ENCODE results near the gene SLC10A4. TPM values are rescaled to one million over a fixed set of nuclear protein-coding genes. Genes with fewer than 3 reads are reported as not detected.

Gene SLC10A4
- total RNA-seq, 1 experiment from 2014 or later = not detected

DNA sequence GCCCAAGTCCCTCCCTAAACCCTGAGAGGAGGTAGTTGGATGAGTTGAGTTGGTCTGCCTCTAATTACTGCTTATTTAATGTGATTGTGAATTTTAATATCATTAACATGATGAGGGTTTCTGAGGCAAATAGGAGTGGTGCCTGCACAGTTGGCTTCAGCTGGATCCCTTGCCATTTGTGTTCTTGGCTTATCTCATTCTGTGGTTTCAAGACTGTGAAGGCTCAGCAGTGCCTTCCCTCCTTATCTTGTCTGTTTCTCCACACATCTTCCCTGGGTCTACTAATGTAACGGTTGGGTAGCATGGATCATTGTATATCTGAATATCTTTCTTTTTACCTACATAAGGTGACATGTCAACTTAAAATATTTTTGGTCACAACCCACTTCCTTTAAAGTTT lies 1.6 kb upstream of the SLC10A4 start:
- in situ Hi-C loops (cut with HindIII; ENCODE audit: low pct_unique_long_range_greater_than_20kb, low sequenced_read_pairs) = no loop called here
- no peak for DNase-seq (ENCODE audit: low read depth, low spot score)

- DNase-seq (ENCODE audit: low read depth, low spot score) = no peak
- in situ Hi-C loops (cut with HindIII; ENCODE audit: low pct_unique_long_range_greater_than_20kb, low sequenced_read_pairs) = no loop called here
Measured at GRCh38 chr4:48483777-48484493, 792 bp downstream of the SLC10A4 start.

DNA sequence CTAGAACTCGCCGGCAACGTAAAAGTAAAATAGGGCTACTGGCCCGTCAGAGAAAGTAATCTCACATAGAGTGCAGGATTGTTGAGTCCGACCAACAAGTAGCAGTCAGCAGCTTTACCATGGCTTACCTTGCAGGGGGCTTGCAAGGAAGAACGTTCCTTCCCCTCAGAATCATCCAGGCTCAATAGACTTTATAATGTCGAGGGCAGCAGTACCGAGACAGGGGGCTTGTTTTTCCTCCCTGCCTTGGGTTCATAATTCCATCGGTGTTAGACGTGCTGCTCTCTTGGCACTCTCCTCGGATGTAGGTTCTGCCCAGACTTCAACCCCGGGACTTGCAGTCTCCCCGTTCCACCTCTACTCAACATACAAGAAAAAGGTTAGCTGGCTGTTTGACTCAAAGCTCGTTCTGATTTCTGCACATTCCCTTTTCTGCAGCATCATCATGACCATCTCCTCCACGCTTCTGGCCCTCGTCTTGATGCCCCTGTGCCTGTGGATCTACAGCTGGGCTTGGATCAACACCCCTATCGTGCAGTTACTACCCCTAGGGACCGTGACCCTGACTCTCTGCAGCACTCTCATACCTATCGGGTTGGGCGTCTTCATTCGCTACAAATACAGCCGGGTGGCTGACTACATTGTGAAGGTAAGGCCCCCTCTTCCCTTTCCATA lies 1.5 kb downstream of the SLC10A4 start:
- in situ Hi-C loops (cut with HindIII; ENCODE audit: low pct_unique_long_range_greater_than_20kb, low sequenced_read_pairs) = no loop called here

DNA sequence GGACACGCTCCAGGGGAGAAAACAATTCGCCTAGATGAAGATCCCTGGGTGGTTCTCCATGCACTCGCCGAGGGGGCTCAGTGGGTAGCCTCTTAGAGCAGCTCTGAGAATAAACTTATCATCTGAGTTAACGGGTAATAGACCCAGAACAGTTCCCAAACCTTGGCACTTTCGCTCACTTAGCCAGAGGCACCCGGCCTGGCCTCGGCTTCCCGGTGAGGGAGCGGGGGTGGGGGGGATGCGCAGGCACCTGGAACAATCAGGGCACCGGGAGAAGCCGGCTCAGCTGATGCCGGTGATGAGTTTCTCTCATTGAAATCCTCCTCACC lies 6.5 kb downstream of the SLC10A4 start:
- no peak for DNase-seq (ENCODE audit: low read depth, low spot score)
- in situ Hi-C loops (cut with HindIII; ENCODE audit: low pct_unique_long_range_greater_than_20kb, low sequenced_read_pairs) = no loop called here

More for the DNA sequence above, 1.5 kb downstream of the SLC10A4 start:
- DNase-seq (ENCODE audit: low read depth, low spot score) = no peak

DNA sequence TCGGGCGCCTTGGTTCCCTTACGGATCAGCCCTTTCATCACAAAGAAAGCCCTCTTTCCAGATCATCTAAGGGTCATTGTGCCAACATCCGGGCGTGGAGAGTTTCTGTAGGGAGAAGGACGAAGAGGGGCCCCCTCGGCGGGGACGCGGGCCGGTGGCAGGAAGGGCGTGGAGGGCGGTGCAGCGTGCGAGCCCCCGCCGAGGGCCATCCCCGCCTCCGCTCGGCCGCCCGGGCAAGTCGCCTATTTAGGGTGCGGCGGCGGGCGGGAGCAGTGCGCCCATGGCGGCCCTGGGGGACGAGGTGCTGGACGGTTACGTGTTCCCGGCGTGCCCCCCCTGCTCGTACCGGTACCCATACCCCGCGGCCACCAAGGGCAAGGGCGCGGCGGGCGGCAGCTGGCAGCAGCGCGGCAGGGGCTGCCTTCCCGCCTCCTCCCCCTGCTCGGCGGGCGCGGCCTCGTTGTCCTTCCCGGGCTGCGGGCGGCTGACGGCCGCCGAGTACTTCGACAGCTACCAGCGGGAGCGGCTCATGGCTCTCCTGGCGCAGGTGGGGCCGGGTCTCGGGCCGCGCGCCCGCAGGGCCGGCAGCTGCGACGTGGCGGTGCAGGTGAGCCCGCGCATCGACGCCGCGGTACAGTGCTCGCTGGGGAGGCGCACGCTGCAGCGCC lies 7.0 kb downstream of the SLC10A4 start, which contains the start of gene ZAR1:
ZAR1 (plus strand) TSS at position 241 of the 668 bp plus-strand sequence; CDS start at position 281, 40 bp downstream.
- in situ Hi-C loops (cut with HindIII; ENCODE audit: low pct_unique_long_range_greater_than_20kb, low sequenced_read_pairs) = no loop called here
- DNase-seq (ENCODE audit: low read depth, low spot score) = no peak

GRCh38 chr4:48490680-48491513 lies 7.8 kb downstream of the SLC10A4 start:
- no peak for DNase-seq (ENCODE audit: low read depth, low spot score)
- in situ Hi-C loops (cut with HindIII; ENCODE audit: low pct_unique_long_range_greater_than_20kb, low sequenced_read_pairs) = no loop called here

- in situ Hi-C loops (cut with HindIII; ENCODE audit: low pct_unique_long_range_greater_than_20kb, low sequenced_read_pairs) = no loop called here
- DNase-seq (ENCODE audit: low read depth, low spot score) = no peak
Measured at GRCh38 chr4:48491514-48492176, 8.5 kb downstream of the SLC10A4 start.

GRCh38 chr4:48493452-48494100 lies 10.4 kb downstream of the SLC10A4 start:
- no peak for DNase-seq (ENCODE audit: low read depth, low spot score)

DNA sequence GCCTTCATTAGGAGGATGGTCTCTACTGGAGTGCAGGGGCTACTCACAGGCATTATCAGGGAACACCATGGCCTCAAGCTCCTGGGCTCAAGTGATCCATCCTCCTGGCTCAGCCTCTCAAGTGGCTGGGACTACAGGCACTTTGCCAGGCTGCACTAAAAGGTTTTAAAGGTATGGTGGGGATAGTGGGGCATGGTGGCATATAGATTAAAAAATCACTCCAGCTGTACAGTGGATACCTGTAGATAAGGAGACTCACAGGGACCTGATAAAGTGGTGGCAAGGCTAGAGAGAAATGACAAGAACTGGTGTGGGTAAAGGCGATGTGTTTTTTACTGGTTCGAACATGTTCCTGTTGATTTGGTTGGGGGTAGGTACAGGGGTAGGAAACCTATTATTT lies 12.8 kb downstream of the SLC10A4 start:
- in situ Hi-C loops (cut with HindIII; ENCODE audit: low pct_unique_long_range_greater_than_20kb, low sequenced_read_pairs) = no loop called here
- DNase-seq (ENCODE audit: low read depth, low spot score) = no peak

More at GRCh38 chr4:48493452-48494100, 10.4 kb downstream of the SLC10A4 start:
- in situ Hi-C loops (cut with HindIII; ENCODE audit: low pct_unique_long_range_greater_than_20kb, low sequenced_read_pairs) = no loop called here

GRCh38 chr4:48498895-48499294 lies 15.8 kb downstream of the SLC10A4 start:
- in situ Hi-C loops (cut with HindIII; ENCODE audit: low pct_unique_long_range_greater_than_20kb, low sequenced_read_pairs) = no loop called here
- DNase-seq (ENCODE audit: low read depth, low spot score) = no peak

DNA sequence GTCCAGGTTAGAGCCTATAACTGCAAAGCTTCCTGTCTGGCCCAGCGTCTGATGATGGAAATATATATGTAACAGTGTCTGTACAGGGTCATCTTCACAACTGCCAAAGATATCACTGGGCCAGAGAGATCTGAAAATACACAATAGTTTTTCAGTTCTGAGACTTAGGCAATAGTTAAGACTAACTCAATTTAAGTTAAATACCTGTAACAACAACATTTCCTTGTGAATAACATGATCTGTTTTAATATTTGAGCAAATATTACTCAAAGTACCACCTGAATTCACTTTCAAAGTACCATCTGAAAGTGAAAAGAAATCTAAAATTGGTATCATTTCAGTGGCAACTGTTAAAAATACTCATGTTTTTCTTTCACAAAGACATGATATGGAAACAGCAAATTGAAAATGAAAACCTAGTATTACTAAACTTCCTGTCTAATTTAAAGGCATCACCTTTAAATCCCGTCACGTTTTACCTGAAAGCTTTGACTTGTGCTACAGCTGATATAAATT lies 16.5 kb downstream of the SLC10A4 start:
- in situ Hi-C loops (cut with HindIII; ENCODE audit: low pct_unique_long_range_greater_than_20kb, low sequenced_read_pairs) = no loop called here

GRCh38 chr4:48503233-48504025 lies 20.3 kb downstream of the SLC10A4 start:
- in situ Hi-C loops (cut with HindIII; ENCODE audit: low pct_unique_long_range_greater_than_20kb, low sequenced_read_pairs) = no loop called here
- DNase-seq (ENCODE audit: low read depth, low spot score) = no peak

More for the DNA sequence above, 16.5 kb downstream of the SLC10A4 start:
- no peak for DNase-seq (ENCODE audit: low read depth, low spot score)

GRCh38 chr4:48504026-48504330 lies 20.8 kb downstream of the SLC10A4 start:
- no peak for DNase-seq (ENCODE audit: low read depth, low spot score)
- in situ Hi-C loops (cut with HindIII; ENCODE audit: low pct_unique_long_range_greater_than_20kb, low sequenced_read_pairs) = no loop called here

DNA sequence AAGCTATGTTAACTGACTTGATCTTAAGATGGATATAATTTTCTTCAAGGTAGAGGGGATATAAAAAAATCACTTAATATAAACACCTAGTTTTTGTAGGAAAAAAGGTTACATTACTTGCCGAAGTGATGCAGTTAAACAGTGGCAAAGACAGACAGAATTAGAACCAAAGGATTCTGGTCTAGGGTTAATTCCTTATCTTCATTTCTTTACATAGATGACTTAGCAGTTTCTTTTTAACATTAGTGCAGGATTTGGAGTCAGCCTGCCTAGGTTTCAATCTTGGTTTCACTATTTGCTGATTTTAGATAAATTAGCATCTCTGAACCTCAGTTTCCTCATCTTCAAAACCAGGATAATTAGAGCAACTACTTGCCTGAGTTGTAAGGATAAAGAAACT lies 21.2 kb downstream of the SLC10A4 start:
- in situ Hi-C loops (cut with HindIII; ENCODE audit: low pct_unique_long_range_greater_than_20kb, low sequenced_read_pairs) = no loop called here
- DNase-seq (ENCODE audit: low read depth, low spot score) = no peak

GRCh38 chr4:48506716-48507115 lies 23.6 kb downstream of the SLC10A4 start:
- in situ Hi-C loops (cut with HindIII; ENCODE audit: low pct_unique_long_range_greater_than_20kb, low sequenced_read_pairs) = no loop called here

GRCh38 chr4:48509543-48509942 lies 26.4 kb downstream of the SLC10A4 start:
- in situ Hi-C loops (cut with HindIII; ENCODE audit: low pct_unique_long_range_greater_than_20kb, low sequenced_read_pairs) = no loop called here

More at GRCh38 chr4:48506716-48507115, 23.6 kb downstream of the SLC10A4 start:
- DNase-seq (ENCODE audit: low read depth, low spot score) = peak; percentile 19

More at GRCh38 chr4:48509543-48509942, 26.4 kb downstream of the SLC10A4 start:
- DNase-seq (ENCODE audit: low read depth, low spot score) = peak; percentile 23

All from SK-MEL-5 (cell line).